Thyroid gland (tissue), 4 donors: ENCODE results near the gene TAOK3.

Experiments used
- CTCF ChIP-seq, 6 experiments: fragments of 200-600 bp in 3 of 6; fragments of 450-650 bp in 3 of 6; sonication (generic) in 3 of 6; IDR thresholded peaks; one replicate each; pipeline ENCODE4 v1.5.1; 2016 to 2019; ENCODE audit warnings: antibody characterized with exemption in 6 of 6, mild to moderate bottlenecking in 2 of 6, inconsistent platforms in 1 of 6, moderate library complexity in 1 of 6
- POLR2A ChIP-seq, 2 donors: fragments of 450-650 bp; IDR thresholded peaks; one replicate each; pipeline ENCODE4 v1.6.1; 2017; ENCODE audit warnings: antibody characterized with exemption in 2 of 2, mild to moderate bottlenecking in 2 of 2, moderate library complexity in 1 of 2

- TF ChIP-seq CTCF (IDR thresholded peaks at IDR 0.05) (no peak), POLR2A (IDR thresholded peaks at IDR 0.05) (no peak)
These were observed 24.8 kb downstream of the TAOK3 start for GRCh38 chr12:118347916-118348315.
